Lung (tissue), 12 donors: Measurements from ENCODE around the gene TPR. TPM values are rescaled to one million over a fixed set of nuclear protein-coding genes. Genes with fewer than 3 reads are reported as not detected.

Source experiments
- ATAC-seq: fragments of 200-7000 bp; cut with Tn5 transposase; one replicate; pipeline ENCODE4 v1.9.1; 2020; ENCODE audit warnings: moderate number of reproducible peaks; ENCODE audit not compliant: insufficient read depth, low FRiP score
- DNase-seq, 3 donors: peaks; one replicate each; pipeline ENCODE4 v3.0.0-alpha.2; 2013 to 2017
- H3K27ac ChIP-seq, 2 donors: one replicate each; pipeline ENCODE4 v1.5.1; 2013; ENCODE audit warnings: mild to moderate bottlenecking in 2 of 2, moderate library complexity in 2 of 2, control low read depth in 1 of 2, inconsistent platforms in 1 of 2, low read depth in 1 of 2, low read length in 1 of 2
- H3K27me3 ChIP-seq, 3 donors: one replicate each; pipeline ENCODE4 v1.5.1; 2013; ENCODE audit warnings: low read length in 2 of 3; ENCODE audit not compliant: control insufficient read depth in 3 of 3, insufficient read depth in 3 of 3
- H3K36me3 ChIP-seq, 4 donors: one replicate each; pipeline ENCODE4 v1.5.1; 2013; ENCODE audit warnings: low read length in 4 of 4, mild to moderate bottlenecking in 1 of 4, moderate library complexity in 1 of 4; ENCODE audit not compliant: control insufficient read depth in 4 of 4, insufficient read depth in 4 of 4
- H3K4me1 ChIP-seq, 5 donors: one replicate each; pipeline ENCODE4 v1.5.1; 2013; ENCODE audit warnings: low read length in 5 of 5, mild to moderate bottlenecking in 2 of 5, moderate library complexity in 1 of 5; ENCODE audit not compliant: control insufficient read depth in 5 of 5, insufficient read depth in 5 of 5
- H3K4me3 ChIP-seq: one replicate; pipeline ENCODE4 v1.5.1; 2013; ENCODE audit warnings: mild to moderate bottlenecking, control low read depth, moderate library complexity
- H3K9ac ChIP-seq, 2 donors: one replicate each; pipeline ENCODE4 v1.5.1; 2013; ENCODE audit warnings: low read length in 2 of 2, control low read depth in 1 of 2; ENCODE audit not compliant: insufficient read depth in 1 of 2
- H3K9me3 ChIP-seq, 4 donors: one replicate each; pipeline ENCODE4 v1.5.1; 2013; ENCODE audit warnings: low read length in 3 of 4, mild to moderate bottlenecking in 1 of 4, moderate library complexity in 1 of 4; ENCODE audit not compliant: control insufficient read depth in 4 of 4, insufficient read depth in 3 of 4
- whole genome bisulfite sequencing, 2 donors: extraction: QIAGEN DNeasy Blood & Tissue Kit; methylation state at CpG; one replicate each; pipeline ENCODE4 v1.1.7; 2013; 5-methylcytosine and 5-hydroxymethylcytosine counted together
- polyA plus RNA-seq, 2 donors: library from polyadenylated mRNA; stranded (reverse); fragments of 200-250 nt; gene quantifications; one replicate each; pipeline ENCODE4 v1.2.1, GENCODE V29; 2013
- total RNA-seq, 2 donors: library from RNA; depleted of rRNA in 1 of 2; stranded (reverse); fragments of >200 nt in 1 of 2; gene quantifications; one replicate each; pipeline ENCODE4 v1.2.1, GENCODE V29; 2014 to 2021
- TF ChIP-seq, protein P1 (sequence below): IDR thresholded peaks from 2 replicates; pipeline ENCODE4 v1.5.1; 2012; ENCODE audit warnings: mild to moderate bottlenecking; ENCODE audit errors: control extremely low read depth, extremely low read depth
- donor health status: control.
- donor health status: control.
- donor health status: Bipolar disorder and iron deficiency.
- donor health status: healthy.
- donor health status: DM: yes; HTN: yes; CAD: no.

The TPR gene
- total and polyA plus RNA-seq, 4 donors: 19.3 to 128 (median 58.7) TPM

DNA sequence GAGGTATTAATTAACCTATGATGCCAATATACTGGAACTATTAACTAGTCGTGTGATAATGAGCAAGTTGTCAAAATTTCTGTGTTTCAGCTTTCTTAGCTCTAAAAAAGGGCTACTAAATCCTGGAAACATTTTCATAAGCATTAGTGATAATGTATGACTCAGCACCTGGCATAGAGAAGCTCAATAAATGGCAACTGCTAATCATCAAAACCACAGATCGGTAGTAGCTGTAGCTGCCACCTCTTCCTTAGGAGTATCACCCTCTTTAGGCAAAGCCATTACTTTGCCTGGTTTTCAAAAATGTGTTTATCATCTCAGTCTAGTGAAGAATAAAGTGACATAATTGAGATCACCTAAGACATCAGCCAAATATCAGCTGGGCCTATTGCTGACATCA lies 75.5 kb downstream of the TPR start:
- 90% methylated on average over 2 of the region's 2 CpGs for WGBS, 2 donors
- DNase-seq (no peak), ATAC-seq (no peak)
- Histone ChIP-seq H3K27me3 (no peaks in the 10 kb centered on the region), H3K9ac (no peak overlapping the region), H3K9me3 (no peaks in the 10 kb centered on the region), H3K27ac (no peak overlapping the region), H3K4me3 (no peak overlapping the region), H3K4me1 (no peaks in the 10 kb centered on the region), H3K36me3 (no peaks in the 10 kb centered on the region)
- TF ChIP-seq, protein P1, sequence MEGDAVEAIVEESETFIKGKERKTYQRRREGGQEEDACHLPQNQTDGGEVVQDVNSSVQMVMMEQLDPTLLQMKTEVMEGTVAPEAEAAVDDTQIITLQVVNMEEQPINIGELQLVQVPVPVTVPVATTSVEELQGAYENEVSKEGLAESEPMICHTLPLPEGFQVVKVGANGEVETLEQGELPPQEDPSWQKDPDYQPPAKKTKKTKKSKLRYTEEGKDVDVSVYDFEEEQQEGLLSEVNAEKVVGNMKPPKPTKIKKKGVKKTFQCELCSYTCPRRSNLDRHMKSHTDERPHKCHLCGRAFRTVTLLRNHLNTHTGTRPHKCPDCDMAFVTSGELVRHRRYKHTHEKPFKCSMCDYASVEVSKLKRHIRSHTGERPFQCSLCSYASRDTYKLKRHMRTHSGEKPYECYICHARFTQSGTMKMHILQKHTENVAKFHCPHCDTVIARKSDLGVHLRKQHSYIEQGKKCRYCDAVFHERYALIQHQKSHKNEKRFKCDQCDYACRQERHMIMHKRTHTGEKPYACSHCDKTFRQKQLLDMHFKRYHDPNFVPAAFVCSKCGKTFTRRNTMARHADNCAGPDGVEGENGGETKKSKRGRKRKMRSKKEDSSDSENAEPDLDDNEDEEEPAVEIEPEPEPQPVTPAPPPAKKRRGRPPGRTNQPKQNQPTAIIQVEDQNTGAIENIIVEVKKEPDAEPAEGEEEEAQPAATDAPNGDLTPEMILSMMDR: no peak

DNA sequence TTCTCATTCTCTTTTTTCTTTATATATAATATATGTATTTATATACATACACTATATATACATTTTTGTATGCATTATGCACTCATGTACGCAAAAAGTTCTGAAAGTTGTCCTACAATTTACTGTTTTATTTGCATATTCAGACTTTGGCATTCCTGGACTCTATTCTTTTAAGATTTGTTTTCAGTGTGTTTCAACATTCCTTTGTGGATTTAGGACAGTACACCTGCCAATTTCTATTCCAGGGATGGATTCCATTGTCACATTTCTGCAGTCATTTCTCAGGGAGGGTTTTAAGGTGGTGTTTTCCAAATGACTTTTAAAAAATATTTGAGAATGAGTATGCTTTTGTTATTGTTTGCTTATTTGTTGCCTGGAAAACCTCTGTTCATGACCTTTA lies 76.2 kb downstream of the TPR start:
- DNase-seq: no peak
- Histone ChIP-seq H3K4me1 (no peaks in the 10 kb centered on the region), H3K36me3 (no peaks in the 10 kb centered on the region), H3K4me3 (no peak overlapping the region), H3K9ac (no peak overlapping the region), H3K27ac (no peak overlapping the region), H3K9me3 (no peaks in the 10 kb centered on the region), H3K27me3 (no peaks in the 10 kb centered on the region)
- TF ChIP-seq, protein P1: no peak
- WGBS, 2 donors: 96 to 100% methylated on average over 1 of the region's 1 CpG
- no peak for ATAC-seq

DNA sequence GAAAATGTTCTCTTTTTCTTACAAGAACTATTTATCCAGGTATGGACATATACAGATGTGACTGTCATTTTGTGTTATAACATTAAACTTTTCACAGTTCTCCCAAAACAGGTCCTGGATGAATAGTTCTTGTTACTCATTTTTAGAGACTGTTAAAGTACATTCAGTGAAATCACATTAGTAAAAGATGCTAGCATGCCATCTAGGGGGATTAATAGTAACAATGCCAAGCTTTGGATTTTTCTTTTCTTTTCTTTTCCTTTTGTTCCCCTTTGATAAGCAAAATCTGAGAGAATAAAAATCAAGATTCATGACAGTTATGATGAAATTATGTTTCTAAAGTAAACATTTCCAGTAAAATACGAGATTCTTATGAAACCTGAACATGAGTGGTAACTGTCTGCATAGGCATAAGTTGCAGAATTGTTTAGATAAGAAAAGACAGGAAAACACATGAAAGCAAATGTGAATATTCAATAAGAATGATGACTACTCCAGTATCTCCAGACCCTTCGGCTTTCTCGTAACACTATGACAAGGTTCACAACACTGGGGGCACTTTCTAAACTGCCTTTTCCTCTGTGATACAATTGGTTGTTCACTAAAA lies 77.5 kb downstream of the TPR start:
- H3K4me3 ChIP-seq: no peak overlapping the region
- H3K27ac ChIP-seq: no peak overlapping the region
- no peaks in the 10 kb centered on the region for H3K27me3 ChIP-seq
- H3K9me3 ChIP-seq: no peaks in the 10 kb centered on the region
- DNase-seq (no peak), ATAC-seq (no peak)
- peak overlapping the region in 1 of 2 donors; percentile 11 for H3K9ac ChIP-seq
- no peaks in the 10 kb centered on the region for H3K36me3 ChIP-seq
- TF ChIP-seq, protein P1: no peak
- WGBS, 2 donors: 59 to 62% methylated on average over 3 of the region's 3 CpGs
- no peaks in the 10 kb centered on the region for H3K4me1 ChIP-seq

DNA sequence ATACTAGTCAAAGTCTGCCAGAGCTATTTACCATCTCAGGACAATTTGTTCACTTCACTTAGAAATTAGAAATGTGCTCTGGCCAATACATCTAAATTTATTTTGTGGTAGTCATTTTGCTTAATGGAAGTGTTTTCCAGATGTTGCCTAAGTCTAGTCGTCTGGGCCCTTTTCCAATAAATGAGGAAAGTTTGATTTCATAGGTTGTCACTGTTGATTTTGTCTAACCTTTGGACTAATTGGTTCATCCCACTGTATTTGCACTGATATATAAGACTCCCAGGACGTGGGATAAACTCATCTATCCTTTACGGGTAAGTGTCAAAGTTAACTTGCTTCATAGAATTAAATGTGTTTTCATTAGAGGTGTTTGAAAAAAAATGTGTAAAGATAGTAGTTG lies 79.1 kb downstream of the TPR start, which contains the start of gene PRG4:
TSS of gene PRG4 (plus strand) at position 300 of the 400 bp plus-strand sequence.
- H3K4me1 ChIP-seq: no peaks in the 10 kb centered on the region
- H3K9ac ChIP-seq: no peak within 1 kb of the TSS
- 67 to 77% methylated on average over 3 of the region's 3 CpGs for WGBS, 2 donors
- H3K9me3 ChIP-seq: no peaks in the 10 kb centered on the region
- no peak within 1 kb of the TSS for H3K27ac ChIP-seq
- H3K4me3 ChIP-seq: no peak within 1 kb of the TSS
- no peak for ATAC-seq
- no peaks in the 10 kb centered on the region for H3K27me3 ChIP-seq
- no peaks in the 10 kb centered on the region for H3K36me3 ChIP-seq
- TF ChIP-seq, protein P1: no peak
- DNase-seq: no peak
